Breast epithelium (tissue), 3 donors: ENCODE results near the gene DUS3L.

Experiments
- POLR2AphosphoS5 ChIP-seq, 3 donors: sonication (generic); formaldehyde crosslinking; IDR thresholded peaks; one replicate each; pipeline ENCODE4 v1.6.1; 2017; ENCODE audit warnings: antibody characterized with exemption in 3 of 3
- TF ChIP-seq, protein P1 (sequence below), 3 donors: fragments of 450-650 bp; IDR thresholded peaks; one replicate each; pipeline ENCODE4 v1.5.1; 2016 to 2017; ENCODE audit warnings: antibody characterized with exemption in 3 of 3, mild to moderate bottlenecking in 3 of 3, moderate library complexity in 3 of 3

DNA sequence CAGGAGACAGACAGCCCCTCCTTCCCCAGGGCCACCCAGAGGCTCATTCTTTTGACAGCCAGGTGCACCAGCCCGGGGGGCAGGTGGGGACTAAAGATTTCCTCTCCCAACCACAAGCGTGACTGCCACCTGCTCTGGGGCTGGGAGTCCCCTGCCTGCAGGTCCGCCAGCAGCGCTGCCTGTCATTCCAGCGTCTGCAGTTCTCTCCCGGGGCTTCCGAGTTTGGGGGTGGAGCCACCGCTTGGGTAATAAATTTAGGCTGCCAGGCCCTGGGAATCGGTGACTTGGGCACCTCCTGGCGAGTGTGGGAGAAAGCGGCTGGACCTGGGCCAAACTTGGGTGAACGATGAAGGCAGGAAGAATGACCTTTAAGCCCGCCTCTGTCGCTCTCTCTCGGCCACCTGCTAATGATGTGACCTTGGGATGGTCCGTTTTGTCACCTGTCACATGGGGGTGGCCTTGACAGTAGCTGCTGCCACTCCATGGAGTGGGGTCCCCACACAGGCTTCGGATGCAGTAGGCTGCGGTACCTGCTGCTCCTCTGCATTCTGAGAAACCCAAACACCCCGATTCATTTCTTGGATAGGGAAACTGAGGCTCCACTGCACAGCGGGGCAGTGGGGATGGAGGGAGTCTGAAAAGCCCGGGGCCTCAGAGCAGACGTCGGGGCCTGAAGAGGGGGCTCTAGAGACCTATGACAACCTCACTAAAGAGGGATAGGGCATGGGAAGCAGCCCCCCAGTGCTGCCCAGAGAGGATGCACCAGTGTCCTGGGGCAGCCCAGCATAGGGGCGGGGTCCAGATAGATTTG is 35.8 kb upstream of the DUS3L start:
- TF ChIP-seq, protein P1, sequence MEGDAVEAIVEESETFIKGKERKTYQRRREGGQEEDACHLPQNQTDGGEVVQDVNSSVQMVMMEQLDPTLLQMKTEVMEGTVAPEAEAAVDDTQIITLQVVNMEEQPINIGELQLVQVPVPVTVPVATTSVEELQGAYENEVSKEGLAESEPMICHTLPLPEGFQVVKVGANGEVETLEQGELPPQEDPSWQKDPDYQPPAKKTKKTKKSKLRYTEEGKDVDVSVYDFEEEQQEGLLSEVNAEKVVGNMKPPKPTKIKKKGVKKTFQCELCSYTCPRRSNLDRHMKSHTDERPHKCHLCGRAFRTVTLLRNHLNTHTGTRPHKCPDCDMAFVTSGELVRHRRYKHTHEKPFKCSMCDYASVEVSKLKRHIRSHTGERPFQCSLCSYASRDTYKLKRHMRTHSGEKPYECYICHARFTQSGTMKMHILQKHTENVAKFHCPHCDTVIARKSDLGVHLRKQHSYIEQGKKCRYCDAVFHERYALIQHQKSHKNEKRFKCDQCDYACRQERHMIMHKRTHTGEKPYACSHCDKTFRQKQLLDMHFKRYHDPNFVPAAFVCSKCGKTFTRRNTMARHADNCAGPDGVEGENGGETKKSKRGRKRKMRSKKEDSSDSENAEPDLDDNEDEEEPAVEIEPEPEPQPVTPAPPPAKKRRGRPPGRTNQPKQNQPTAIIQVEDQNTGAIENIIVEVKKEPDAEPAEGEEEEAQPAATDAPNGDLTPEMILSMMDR (IDR thresholded peaks at IDR 0.05) = no peak
- TF ChIP-seq POLR2AphosphoS5 (IDR thresholded peaks at IDR 0.05) = no peak
